HG02840 (cell line): Measurements from ENCODE around the gene ZNRF3.

Experiments
- ATAC-seq: cut with Tn5 transposase; IDR thresholded peaks from one replicate; pipeline ENCODE4 v1.9.1; 2021; ENCODE audit warnings: mild to moderate bottlenecking, moderate library complexity, moderate number of reproducible peaks; ENCODE audit not compliant: unreplicated experiment, low FRiP score

ZNRF3 gene

DNA sequence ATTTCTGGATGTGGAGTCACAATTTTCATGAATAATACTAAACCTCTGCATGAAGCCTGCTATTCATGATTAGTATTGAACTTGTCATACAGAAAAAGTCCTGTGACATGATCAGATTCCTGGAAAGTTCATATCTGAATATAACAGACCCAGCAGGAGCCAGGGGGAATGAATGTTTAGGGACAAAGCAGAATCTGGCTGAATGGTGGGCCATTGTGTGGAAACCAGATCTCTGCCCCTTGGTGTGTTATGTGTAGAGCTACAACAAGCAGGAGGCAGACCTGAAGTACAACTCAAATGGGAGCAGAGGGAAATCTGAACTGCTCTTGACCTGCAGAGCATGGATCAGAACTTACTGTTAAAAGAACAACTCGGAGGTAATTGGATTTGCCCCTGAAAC, 219.7 kb downstream of the ZNRF3 start:
- ATAC-seq: no peak

DNA sequence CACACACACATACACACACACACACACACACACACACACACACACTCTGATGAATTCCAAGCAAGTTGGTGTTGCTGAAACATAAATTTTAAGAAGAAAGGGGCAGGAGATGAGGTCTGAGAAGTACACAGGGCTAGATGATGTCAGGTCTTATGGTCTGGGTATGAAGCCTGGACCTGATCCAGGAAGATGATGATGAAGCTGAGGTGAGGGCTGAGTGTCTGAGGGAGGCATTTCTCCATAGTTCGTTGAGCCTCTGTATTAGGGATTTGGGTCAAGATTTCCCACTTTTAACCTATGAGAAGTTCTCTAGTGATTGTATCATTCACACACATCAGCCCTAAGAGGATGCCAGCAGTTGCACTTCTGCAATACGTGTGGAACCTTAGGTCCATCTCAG, 222.1 kb downstream of the ZNRF3 start:
- no peak for ATAC-seq

DNA sequence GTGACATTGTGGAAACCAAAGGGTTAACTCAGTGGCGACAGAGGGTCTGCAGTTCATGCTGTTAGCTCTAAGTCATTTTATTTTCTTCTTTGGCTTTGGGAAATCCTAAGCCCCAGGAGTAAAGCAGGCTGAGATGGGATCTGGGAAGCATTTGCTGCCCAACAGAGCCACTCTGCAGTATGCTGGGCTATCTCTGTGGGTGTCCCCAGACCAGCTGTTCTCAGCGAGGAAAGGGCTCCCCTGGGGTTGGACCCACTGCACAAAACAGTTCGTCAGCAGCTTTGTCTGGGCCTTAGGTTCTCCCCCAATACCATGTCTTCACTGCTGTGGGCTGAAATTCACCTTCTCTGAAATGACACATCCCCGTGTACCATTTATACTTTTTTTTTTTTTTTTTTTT, 223.5 kb downstream of the ZNRF3 start:
- no peak for ATAC-seq
